Measurements from ENCODE around the gene GDI2. TPM values are rescaled to one million over a fixed set of nuclear protein-coding genes. Genes with fewer than 3 reads are reported as not detected.
A peak's percentile ranks its signal among the peaks of the same experiment; 100 is the strongest.
"Not testable (repeated sequence)": the region's sequence is repeated elsewhere in the genome, so short reads cannot be mapped to it uniquely, and the experiment has no call there.

The GDI2 gene
- 612 TPM for total RNA-seq

DNA sequence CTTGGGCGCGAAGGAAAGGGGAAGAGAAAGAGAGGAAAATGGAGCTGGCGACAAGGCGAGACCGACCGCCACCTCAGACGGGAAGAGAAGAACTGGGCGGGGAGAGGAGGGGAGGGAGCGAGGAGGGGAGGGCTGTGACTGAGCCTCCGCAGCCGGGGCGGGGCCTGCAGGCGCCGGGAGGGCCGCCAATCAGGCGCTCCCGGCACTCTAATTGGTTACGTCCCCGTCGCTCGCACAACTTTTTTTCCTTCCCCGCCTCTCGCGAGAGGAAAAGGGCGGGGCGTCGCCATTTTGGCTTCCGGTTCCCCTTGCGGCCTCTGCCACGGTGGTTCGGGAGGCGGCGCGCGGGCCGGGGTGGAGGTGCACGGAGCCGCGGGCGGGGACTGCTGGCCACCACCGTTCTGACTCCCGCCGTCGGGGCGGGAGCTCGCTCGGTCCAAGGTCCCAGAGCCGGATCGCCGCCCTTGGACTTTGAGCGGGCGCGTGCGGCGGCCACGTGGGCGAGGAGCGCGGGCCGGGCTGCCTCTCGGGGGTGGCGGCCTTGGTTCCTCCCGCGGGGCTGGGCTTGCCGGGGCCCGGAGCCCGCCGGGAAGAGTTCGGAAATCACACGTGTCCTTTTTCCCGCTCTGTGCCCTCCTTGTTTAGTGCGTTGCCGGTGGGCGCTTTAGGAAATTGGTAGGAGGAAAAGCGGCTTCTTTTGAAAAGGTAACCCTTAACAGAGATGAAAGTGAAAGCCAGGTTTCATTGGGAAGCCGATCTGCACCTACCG is at the start of gene GDI2:
TSS of gene GDI2 (minus strand) at position 94 of the 769 bp plus-strand sequence. CDS start 176 bp downstream, outside the sequence.
- FAIRE-seq (no peak), DNase-seq (ENCODE audit: low spot score in 2 of 2) (peak; percentile 99)

DNA sequence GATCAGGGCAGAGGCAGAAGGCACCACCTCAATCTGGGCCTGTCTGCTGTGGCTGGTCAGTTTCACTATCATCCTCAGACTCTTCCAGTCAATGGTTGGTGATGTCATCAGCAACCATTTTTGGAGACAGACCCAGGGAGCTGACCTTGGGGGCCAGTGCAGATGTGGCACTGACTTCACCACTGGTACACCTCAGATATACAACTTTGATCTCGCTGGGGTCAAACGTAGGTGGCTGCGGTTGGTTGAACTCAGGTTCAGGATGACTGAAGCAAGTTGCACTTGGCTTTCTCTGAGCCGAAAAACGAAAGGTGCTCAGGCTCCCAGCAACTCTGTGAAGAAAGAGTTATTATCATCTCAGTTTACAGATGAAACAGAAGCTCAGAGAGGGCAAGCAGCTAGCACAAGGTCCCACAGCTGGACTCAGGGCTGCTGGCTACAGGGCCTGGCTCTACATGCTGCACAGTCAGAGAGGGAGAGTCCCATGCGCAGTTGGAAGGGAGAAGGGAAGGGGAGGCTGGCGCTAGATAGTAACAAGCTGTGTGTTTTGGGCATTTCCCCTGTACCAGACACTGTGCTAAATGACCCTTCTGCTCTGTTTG is 49.2 kb upstream of the GDI2 start:
- no peak for FAIRE-seq

DNA sequence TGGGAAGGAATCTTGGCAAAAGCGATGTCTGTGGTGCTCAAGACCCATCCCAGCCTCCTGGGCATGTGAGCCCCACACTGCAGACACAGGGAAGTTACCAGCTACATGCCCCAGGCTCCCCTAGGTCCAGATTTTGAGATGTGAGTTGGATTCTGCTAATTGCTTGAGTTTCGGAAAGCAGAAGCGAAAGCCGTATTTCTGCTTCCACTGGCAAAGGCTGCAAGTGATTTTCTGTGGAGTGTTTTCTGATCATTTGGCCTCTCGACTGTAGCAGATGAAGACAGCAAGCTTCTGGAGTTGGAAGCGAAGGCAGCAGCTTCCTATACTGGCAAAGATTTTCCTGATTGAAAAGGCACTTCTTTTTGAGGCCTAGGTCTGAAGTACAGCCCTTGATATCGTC is 46.8 kb upstream of the GDI2 start:
- FAIRE-seq (no peak), DNase-seq (ENCODE audit: low spot score in 2 of 2) (no peak)

More for the DNA sequence above, 49.2 kb upstream of the GDI2 start:
- no peak for DNase-seq (ENCODE audit: low spot score in 2 of 2)

DNA sequence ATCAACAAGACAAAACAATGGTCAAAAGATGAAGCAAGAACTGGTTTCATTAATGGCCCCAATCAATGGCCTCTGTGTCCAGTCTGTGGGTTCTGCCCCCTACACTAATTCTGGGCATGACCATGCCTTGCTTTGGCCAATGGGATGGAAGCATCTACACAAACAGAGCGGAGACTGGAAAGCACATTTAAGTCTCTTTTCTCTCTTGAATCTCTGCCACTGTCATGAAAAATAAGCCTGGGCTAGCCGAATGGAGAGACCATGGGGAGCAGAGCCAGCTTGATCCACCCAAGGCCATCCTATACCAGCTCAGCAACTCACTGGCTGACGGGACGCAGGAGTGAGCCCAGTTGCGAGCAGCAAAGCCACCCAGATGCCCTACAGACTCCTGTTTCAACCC is 45.6 kb upstream of the GDI2 start:
- DNase-seq (ENCODE audit: low spot score in 2 of 2) (peak in 1 of 2 donors; percentile 53), FAIRE-seq (no peak)

DNA sequence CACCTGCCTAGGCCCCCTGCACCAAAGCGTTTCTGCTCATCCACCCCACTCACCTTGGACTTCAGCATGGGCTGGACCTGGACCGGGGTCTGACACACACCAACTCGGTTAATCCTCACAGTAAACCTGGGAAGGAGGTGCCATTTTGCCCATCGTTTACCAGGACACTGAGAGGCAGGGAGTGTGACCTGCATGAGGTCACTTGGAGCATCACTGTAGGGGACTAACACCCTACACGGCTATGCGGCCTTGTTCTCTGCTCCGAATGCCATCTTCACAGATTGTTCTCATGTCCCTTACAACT is 43.4 kb upstream of the GDI2 start:
- DNase-seq (ENCODE audit: low spot score in 2 of 2), result no peak
- no peak for FAIRE-seq

DNA sequence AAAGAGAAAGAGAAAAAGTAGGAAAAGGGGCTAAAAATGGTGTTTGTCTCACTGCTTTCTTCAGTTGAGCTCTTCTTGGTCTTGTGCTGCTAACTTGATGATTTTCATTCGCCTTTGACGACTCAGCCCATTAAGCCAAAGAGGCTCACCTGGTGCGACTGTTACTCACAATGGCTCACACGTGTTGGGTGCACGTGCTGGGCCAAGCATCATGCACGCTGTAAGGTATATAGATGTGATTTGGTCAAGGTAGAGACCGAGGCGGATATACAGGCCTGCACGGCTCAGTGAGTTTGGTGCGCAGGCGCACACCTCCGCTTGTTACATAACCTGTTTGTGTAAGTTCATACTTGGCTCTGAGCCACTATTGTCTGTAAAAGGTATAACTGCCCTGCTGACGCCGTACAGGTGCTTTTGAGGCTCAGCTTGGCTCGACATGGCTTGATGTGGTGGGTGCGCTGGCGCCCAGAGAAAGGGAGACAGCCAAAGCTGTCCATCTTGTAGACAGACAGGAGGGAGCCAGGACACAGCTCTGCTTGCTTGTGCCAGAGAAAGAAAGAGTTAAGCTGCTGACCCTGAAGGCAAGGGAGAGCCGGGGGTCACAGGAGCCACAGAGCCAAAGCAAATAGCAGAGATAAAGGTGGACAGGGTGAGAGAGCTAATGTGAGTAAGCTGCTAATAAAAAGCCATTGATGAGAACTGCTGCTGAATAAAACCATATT is 42.9 kb upstream of the GDI2 start:
- no peak for FAIRE-seq

DNA sequence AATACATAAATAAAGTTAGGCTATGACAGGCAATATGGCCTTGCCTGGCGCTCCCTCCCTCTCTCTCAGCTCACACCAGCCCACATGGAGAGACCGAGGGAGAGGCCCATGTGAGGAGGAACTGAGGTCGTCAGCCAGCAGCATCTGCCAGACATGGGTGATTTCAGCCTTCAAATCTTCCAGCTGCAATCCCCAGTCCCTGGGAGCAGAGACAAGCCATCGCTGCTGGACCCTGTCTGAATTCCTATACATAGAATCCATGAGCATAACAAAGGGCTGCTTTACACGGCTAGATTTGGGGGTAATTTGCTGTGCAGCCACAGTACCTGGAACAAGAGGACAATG is 40.9 kb upstream of the GDI2 start:
- no peak for FAIRE-seq
- DNase-seq (ENCODE audit: low spot score in 2 of 2), result no peak

More for the DNA sequence above, 42.9 kb upstream of the GDI2 start:
- DNase-seq (ENCODE audit: low spot score in 2 of 2), result no peak

DNA sequence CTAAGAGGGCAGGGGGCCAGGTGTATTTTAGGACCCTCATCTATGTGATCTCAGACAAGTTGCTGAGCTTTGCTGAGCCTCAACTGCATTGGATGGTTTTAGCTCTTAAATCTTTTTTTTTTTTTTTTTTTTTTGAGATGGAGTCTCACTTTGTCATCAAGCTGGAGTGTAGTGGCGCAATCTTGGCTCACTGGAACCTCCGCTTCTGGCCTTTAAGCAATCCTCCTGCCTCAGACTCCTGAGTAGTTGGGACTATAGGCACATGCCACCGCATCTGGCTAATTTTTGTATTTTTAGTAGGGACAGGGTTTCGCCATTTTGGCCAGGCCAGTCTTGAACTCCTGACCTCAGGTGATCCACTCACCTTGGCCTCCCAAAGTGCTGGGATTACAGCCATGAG is 33.4 kb upstream of the GDI2 start:
- FAIRE-seq; DNase-seq (ENCODE audit: low spot score in 2 of 2): not testable (repeated sequence)

DNA sequence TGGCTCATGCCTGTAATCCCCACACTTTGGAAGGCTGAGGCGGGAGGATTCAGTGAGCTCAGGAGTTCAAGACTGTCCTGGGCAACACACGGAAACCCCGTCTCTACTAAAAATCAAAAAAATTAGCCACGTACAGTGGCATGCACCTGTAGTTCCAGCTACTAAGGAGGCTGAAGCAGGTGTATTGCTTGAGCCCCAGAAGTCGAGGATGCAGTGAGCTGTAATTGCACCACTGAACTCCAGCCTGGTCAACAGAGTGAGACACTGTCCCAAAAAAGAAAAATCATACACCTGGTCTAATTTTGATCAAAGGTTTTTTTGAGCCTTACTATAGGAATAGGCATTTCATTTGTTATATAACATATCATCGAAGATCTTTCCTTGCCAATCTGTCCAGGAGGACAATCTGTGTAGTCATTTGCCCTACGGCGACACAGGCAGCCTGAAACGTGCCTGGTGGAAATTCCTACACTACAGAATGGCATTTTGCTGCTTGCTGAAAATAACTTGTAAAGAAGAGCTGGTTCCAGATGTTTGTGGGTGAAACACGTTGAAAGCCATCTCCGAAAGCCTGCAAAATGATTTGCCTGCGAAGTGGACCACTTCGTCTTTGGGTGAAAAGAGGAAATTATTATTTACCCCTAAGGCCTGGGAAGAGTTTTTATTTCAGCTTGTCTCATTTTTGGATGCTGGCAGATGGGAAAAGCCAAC is 31.3 kb upstream of the GDI2 start:
- no peak for FAIRE-seq
- DNase-seq (ENCODE audit: low spot score in 2 of 2), result no peak

DNA sequence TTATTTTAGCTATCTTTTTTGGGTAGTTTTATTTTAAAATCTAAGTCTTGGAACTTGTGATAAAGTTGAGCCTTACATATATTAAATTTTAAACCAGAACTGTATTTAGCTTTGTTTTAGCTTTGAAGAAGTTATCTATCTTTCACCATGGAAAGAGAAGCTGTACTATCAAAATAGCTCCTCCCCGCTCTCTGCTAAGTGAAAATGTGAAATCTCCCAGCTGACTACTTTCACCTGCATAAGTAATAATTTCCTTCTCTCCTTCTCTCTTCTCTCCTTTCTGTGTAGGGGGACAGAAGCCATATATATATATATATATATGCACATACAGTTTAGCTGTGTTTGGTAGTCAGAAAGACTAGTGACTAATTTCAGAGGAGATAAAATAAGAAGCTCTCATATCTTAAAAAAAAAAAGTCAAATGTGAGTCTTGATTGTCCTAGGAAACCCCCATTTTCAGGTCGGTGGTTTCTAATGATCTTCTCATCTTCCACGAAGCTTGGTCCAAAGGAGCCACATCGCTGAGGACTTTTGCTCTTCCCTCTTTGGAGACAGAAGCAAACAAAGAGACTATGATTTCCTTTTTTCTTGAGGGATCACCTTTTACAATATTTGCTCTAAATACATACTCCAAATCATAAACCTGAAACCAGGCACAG is 30.6 kb upstream of the GDI2 start:
- no peak for FAIRE-seq
- no peak for DNase-seq (ENCODE audit: low spot score in 2 of 2)

DNA sequence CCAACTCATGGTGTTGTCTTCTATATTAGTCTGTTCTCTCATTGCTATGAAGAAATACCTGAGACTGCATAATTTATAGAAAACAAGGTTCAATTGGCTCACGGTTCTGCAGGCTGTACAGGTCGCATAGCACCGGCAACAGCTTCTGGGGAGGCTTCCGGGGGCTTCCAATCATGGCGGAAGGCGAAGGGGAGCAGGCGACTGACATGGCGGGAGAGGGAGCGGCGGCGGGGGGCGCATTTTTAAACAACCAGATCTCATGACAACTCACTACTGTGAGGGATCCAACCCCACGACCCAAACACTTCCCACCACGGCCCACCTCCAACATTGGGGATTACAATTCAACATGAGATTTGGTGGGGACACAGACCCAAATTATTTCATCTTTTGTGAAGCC is 28.7 kb upstream of the GDI2 start:
- FAIRE-seq (no peak), DNase-seq (ENCODE audit: low spot score in 2 of 2) (no peak)

DNA sequence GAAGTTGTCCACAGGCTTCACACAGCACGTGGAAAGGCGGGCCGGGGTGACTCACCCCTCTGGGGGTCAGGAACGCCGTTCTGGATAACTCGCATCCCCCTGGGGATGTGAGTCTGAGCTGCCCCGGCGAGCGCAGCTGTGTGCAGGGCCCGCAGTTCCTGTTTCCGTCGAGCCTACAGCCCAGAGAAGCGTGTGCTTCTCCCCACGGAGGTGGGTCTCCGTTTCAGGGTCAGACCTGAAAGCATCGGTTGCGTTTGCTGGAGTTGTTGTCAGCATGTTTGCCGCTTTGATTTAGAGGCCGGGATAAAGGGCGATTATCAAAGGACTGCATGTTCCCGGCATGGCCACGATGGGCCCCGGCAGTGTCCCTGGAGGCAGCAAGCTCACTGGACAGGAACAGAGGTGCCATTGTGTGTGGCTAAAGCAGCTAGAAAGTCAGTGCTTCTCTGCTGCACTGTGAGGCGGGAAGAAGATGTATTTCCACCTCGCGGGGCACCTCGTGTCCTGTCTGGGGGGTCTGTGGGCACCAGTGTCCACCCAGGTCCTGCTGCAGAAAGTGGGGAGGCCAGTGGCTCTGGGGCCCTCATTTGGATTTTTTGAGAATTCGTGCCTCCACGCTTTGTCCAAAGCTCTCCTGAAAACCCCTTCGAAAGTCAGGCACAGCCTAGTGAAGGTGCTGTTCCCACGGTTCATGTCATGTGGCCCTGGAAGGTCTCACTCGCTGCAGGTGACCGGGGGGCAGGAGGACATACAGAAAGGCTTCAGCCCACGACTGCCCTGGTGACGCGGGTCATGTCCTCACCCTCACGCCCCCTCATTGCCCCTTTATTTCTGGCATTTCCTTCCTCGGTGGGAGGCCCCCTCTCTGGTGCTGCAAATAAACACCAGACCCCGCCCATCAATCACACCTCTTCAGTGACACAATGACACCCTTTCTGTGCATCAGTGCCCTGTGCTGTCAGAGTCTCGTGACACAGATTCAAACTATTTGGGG is 27.4 kb upstream of the GDI2 start:
- FAIRE-seq, result no peak
- DNase-seq (ENCODE audit: low spot score in 2 of 2), result peak; percentile 36 to 58

DNA sequence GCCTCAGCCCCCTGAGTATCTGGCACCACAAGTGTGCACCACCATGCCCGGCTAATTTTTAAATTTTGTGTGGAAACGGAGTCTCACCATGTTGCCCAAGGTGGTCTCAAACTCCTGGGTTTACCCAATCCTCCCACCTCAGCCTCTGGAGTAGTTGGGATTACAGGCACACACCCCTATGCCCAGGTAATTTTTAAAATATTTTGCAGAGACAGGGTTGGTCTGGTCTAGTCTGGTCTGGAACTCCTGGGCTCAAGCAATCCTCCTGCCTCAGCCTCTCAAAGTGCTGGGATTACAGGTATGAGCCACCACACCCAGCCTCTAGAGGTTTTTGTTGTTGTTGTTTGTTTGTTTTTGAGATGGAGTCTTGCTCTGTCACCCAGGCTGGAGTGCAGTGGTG is 22.9 kb upstream of the GDI2 start:
- DNase-seq (ENCODE audit: low spot score in 2 of 2); FAIRE-seq: not testable (repeated sequence)

DNA sequence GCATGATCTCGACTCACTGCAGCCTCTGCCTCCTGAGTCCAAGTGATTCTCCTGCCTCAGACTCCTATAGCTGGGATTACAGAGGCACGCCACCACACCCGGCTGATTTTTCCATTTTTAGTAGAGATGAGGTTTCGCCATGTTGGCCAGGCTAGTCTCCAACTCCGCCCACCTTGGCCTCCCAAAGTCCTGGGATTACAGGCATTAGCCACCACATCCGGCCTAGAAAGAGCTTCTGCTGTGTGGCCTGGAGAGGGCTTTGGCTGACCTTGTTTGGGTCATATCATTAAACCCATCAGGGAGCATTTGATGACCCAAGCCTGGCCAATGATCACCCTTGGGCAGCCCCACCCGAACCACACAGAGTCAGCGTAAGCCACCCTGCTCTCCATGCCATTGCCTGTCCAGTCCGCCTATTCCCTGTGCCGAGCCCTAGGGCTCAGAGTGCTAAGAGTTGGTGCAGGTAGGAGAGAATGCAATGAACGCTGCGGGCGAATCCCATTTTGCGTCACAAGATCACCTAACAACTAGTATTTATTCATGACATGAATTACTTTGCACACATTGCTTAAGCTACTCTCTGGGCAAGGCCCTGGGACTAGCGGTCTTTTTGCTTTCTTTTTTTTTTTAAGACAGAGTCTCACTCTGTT is 22.3 kb upstream of the GDI2 start:
- no peak for DNase-seq (ENCODE audit: low spot score in 2 of 2)
- FAIRE-seq, result no peak

DNA sequence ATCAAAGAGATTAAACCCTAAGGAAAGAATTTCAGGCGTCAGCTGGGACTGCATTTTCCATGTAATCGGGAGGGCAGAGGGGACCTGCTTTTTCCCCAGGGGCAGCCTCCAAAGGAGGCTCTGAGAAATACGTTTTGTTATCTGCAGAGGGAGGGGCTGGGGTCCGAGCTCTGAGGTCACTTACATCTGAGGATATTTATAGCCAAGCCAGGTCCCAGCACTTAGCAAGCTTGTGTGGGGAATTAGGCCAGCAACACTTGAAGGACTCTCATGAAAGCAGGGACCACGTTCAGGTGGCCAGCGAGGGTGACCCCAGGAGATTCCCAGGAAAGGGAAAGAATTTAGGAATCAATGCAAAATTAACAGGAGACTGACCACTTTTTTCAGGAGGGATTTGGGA is 20.6 kb upstream of the GDI2 start:
- no peak for FAIRE-seq
- DNase-seq (ENCODE audit: low spot score in 2 of 2), result no peak

DNA sequence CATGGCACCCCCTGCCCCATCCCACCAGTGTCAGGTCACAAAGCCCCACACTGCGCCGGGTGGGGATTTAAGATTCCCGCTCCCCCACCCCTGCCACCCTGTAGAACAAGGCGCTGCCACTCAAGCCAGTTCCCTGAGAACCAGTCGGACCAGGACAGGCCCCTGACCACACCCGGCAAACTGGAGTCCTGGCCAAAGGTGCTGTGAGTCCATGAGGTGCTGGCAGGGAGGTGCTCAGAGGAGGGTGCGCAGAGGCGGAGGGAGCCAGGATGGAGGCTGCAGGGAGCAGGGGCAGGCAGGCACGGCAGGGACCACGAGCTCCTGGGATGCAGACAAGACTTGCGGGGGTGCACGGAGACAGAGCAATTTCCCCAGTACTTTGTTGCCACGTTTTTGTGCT is 19.7 kb upstream of the GDI2 start:
- no peak for DNase-seq (ENCODE audit: low spot score in 2 of 2)
- FAIRE-seq, result no peak

DNA sequence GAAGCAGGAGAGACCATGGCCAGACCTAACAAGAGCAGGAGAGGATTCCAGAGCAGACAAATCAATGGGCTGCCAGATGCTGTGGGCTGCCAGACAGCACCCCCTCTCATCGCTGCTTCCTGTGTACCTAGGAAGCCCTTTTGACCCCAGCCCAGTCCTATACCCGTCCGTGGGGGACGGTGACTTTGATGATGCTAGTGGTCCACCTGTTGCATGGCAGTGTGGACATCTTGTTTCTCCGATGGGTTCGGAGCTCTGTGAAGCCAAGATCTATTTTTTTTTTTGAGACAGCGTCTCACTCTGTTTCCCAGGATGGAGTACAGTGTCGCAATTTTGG is 18.2 kb upstream of the GDI2 start:
- DNase-seq (ENCODE audit: low spot score in 2 of 2) (no peak), FAIRE-seq (no peak)

DNA sequence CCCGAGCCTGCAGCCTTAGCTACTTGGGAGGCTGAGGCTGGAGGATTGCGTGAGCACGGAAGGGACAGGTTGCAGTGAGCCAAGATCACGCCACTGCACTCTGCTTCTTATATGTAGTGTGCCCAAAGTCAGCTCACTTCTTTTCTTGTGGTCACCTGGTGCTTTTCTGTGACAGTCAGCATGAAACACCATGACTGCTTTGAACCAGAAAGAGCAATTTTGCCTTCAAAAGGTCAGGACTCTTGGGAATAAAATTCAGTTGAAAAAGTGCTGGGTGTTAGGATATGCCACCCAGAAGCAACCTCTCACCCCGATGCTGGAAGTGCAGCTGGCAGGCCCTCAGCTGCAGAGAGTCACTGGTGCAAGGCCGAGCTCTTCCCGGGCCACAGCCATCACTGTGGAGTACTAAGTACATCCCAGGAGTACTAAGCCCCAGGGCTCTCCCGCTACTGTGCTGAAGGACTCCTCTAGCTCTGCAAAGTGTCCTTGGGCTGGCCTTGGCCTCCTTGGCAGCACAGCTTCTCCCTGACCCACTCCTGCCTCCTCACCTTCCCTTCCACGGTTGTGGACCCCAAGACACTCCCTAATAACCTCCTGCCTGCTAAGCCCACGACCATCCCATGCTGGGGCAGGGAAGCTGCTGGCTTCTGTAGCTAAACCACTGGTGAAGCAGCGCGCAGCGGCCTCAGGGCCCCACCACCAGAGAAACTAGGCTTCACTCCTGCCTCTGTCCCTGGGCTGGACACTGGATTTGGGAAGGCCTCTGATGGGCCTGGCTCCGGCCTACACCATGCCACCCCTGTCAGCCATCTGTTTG is 17.6 kb upstream of the GDI2 start:
- no peak for DNase-seq (ENCODE audit: low spot score in 2 of 2)
- FAIRE-seq, result no peak

Measured in frontal cortex (tissue), 4 donors.